22Rv1 (cell line): ENCODE data around the gene EXTL1.

Experiments
- ZFX ChIP-seq: fragments of 450-650 bp; IDR thresholded peaks from 2 replicates; pipeline ENCODE4 v1.6.1; 2017; ENCODE audit warnings: antibody characterized with exemption, borderline replicate concordance
- TF ChIP-seq, protein P1 (sequence below): fragments of 450-650 bp; IDR thresholded peaks from 2 replicates; pipeline ENCODE4 v1.5.1; 2017; ENCODE audit warnings: mild to moderate bottlenecking

DNA sequence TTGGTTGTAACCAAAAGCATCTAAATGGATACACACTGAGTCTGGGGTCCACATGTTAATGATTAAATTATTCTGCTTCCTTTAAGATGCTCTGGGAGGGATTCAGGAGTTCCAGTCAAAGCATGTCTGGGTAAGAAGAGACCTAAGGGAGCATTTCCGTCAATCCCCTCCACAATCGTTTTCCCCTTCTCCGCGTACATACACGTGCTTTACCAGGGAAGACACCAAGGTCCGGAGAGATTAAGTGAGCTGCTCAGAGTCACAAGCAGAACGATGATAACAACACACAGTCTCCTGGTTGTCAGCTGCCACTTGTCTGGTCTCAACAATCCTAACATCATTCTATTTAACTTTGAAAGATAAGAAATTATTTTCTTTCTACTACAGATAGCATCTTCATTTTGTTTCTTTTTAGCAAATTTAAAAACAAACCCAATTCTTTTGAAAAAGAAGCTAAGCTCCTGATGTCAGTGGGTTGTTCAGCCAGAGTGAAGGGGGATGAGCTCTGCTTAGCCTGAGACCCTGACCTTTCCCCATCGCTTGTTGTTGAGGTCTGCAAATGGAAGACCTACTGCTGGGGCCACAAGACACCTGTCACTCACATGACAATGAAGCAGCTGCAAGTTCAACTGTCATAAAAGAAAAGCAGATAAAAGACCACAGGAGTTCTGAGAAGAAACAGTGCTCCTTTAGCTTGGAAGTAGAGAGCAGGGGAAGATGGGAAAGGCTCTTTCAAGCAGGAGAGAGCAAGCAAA is 28.2 kb upstream of the EXTL1 start:
- TF ChIP-seq ZFX, result no peak
- TF ChIP-seq, protein P1, sequence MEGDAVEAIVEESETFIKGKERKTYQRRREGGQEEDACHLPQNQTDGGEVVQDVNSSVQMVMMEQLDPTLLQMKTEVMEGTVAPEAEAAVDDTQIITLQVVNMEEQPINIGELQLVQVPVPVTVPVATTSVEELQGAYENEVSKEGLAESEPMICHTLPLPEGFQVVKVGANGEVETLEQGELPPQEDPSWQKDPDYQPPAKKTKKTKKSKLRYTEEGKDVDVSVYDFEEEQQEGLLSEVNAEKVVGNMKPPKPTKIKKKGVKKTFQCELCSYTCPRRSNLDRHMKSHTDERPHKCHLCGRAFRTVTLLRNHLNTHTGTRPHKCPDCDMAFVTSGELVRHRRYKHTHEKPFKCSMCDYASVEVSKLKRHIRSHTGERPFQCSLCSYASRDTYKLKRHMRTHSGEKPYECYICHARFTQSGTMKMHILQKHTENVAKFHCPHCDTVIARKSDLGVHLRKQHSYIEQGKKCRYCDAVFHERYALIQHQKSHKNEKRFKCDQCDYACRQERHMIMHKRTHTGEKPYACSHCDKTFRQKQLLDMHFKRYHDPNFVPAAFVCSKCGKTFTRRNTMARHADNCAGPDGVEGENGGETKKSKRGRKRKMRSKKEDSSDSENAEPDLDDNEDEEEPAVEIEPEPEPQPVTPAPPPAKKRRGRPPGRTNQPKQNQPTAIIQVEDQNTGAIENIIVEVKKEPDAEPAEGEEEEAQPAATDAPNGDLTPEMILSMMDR, result no peak
